ENCODE measurements around the gene PAH. TPM values are rescaled to one million over a fixed set of nuclear protein-coding genes. Genes with fewer than 3 reads are reported as not detected.

The PAH gene
- total RNA-seq, 6 experiments from 2014 or later = not detected

- Mint-ChIP-seq H3K4me1 (ENCODE audit: low read depth) (peaks cover 2% of the 10 kb centered on the region), H3K27me3 (ENCODE audit: insufficient read depth) (peaks cover 43% of the 10 kb centered on the region), H3K9me3 (no peaks in the 10 kb centered on the region), H3K4me3 (no peak overlapping the region), H3K36me3 (ENCODE audit: low read depth) (no peaks in the 10 kb centered on the region), H3K27ac (no peak overlapping the region)
- TF ChIP-seq CTCF (IDR thresholded peaks at IDR 0.05) = no peak
- no peak for DNase-seq
These were observed 45.9 kb upstream of the PAH start for GRCh38 chr12:102962986-102963385.

DNA sequence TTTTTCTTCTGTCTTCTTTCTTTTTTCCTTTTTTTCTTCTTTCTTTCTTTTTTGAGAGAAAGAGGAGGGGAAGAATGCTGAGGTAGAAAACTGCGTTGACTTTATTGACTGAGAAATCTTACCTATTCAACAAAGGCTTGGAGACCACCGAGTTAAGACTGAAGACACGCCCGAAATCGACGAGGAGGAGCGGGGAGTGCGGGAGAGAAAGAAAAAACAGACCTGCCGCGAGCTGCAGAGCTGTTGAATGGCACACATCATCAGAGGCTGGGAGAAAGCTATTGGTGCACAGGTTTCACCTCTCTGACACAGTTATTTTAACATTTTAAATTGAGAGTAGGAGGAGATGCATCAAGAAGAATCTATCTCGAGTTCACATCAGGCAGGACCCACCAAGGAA lies 45.5 kb upstream of the PAH start:
- Mint-ChIP-seq H3K27me3 (ENCODE audit: insufficient read depth) (peaks cover 47% of the 10 kb centered on the region), H3K4me1 (ENCODE audit: low read depth) (peaks cover 7% of the 10 kb centered on the region), H3K4me3 (no peak overlapping the region; the same call in 1 of the 2 replicates), H3K36me3 (ENCODE audit: low read depth) (no peaks in the 10 kb centered on the region), H3K9me3 (no peaks in the 10 kb centered on the region), H3K27ac (no peak overlapping the region)
- TF ChIP-seq CTCF (IDR thresholded peaks at IDR 0.05) = no peak
- DNase-seq = no peak

DNA sequence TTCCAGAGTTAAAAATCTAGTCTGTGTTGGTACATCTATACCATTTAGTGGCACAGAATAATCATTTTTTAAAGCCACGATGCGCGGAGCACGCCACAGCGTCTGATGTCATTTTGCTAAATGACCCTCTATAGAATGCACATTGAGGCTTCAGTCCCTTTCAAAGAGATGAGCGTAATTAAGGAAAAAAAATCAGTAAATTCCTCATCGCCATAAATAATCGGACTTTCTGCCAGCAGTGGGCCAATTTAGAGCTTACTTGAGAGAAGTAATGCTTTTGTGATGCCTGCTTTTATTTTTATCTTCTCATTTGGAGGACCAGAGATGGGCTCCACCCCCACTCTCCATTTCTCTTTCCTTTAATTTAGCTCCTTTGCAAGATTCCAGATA lies 44.4 kb upstream of the PAH start:
- Mint-ChIP-seq H3K36me3 (ENCODE audit: low read depth) (no peaks in the 10 kb centered on the region), H3K27ac (no peak overlapping the region), H3K4me1 (ENCODE audit: low read depth) (peaks cover 8% of the 10 kb centered on the region)

GRCh38 chr12:102960766-102961465 lies 43.9 kb upstream of the PAH start:
- H3K4me1 Mint-ChIP-seq (ENCODE audit: low read depth) = peaks cover 8% of the 10 kb centered on the region
- H3K27ac Mint-ChIP-seq = no peak overlapping the region
- TF ChIP-seq CTCF (IDR thresholded peaks at IDR 0.05) = no peak

More for the DNA sequence above, 44.4 kb upstream of the PAH start:
- Mint-ChIP-seq H3K4me3 (no peak overlapping the region), H3K9me3 (no peaks in the 10 kb centered on the region), H3K27me3 (ENCODE audit: insufficient read depth) (peaks cover 51% of the 10 kb centered on the region)
- DNase-seq = no peak
- TF ChIP-seq CTCF (IDR thresholded peaks at IDR 0.05) = no peak

GRCh38 chr12:102959391-102959790 lies 42.3 kb upstream of the PAH start:
- Mint-ChIP-seq H3K36me3 (ENCODE audit: low read depth) (no peaks in the 10 kb centered on the region), H3K27ac (no peak overlapping the region), H3K27me3 (ENCODE audit: insufficient read depth) (peaks cover 60% of the 10 kb centered on the region), H3K9me3 (no peaks in the 10 kb centered on the region), H3K4me1 (ENCODE audit: low read depth) (peaks cover 8% of the 10 kb centered on the region), H3K4me3 (no peak overlapping the region)
- DNase-seq = no peak
- TF ChIP-seq CTCF (IDR thresholded peaks at IDR 0.05) = no peak

More at GRCh38 chr12:102960766-102961465, 43.9 kb upstream of the PAH start:
- no peaks in the 10 kb centered on the region for H3K9me3 Mint-ChIP-seq
- H3K4me3 Mint-ChIP-seq = no peak overlapping the region
- H3K36me3 Mint-ChIP-seq (ENCODE audit: low read depth) = no peaks in the 10 kb centered on the region
- H3K27me3 Mint-ChIP-seq (ENCODE audit: insufficient read depth) = peaks cover 52% of the 10 kb centered on the region
- no peak for DNase-seq
